NK-92 (cell line): Measurements from ENCODE around the gene RNU5B-1.

Experiments used
- DNase-seq: peaks from one replicate; lab custom pipeline; 2025; ENCODE audit not compliant: unreplicated experiment; lab: John Stamatoyannopoulos, UW

Gene RNU5B-1

GRCh38 chr15:65327651-65328393 lies 23.3 kb downstream of the RNU5B-1 start:
- no peak for DNase-seq

GRCh38 chr15:65328506-65329287 lies 24.2 kb downstream of the RNU5B-1 start:
- no peak for DNase-seq

- no peak for DNase-seq
These were observed 25.0 kb downstream of the RNU5B-1 start for GRCh38 chr15:65329288-65329983.

GRCh38 chr15:65329984-65330735 lies 25.7 kb downstream of the RNU5B-1 start:
- DNase-seq = no peak

GRCh38 chr15:65330934-65331645 lies 26.6 kb downstream of the RNU5B-1 start:
- no peak for DNase-seq

- no peak for DNase-seq
These were observed 27.3 kb downstream of the RNU5B-1 start for GRCh38 chr15:65331811-65332210.

- no peak for DNase-seq
These were observed 28.1 kb downstream of the RNU5B-1 start for GRCh38 chr15:65332391-65333147.

GRCh38 chr15:65333148-65333820 lies 28.8 kb downstream of the RNU5B-1 start:
- DNase-seq = no peak

GRCh38 chr15:65333856-65334255 lies 29.4 kb downstream of the RNU5B-1 start:
- no peak for DNase-seq

GRCh38 chr15:65334586-65335231 lies 30.2 kb downstream of the RNU5B-1 start:
- DNase-seq = no peak

GRCh38 chr15:65335278-65336055 lies 31.0 kb downstream of the RNU5B-1 start:
- no peak for DNase-seq

- no peak for DNase-seq
These were observed 32.3 kb downstream of the RNU5B-1 start for GRCh38 chr15:65336493-65337435.

- DNase-seq = no peak
These were observed 33.1 kb downstream of the RNU5B-1 start for GRCh38 chr15:65337436-65338070.

- no peak for DNase-seq
These were observed 33.9 kb downstream of the RNU5B-1 start for GRCh38 chr15:65338366-65338765.

- DNase-seq = no peak
These were observed 34.3 kb downstream of the RNU5B-1 start for GRCh38 chr15:65338823-65339222.

- DNase-seq = no peak
These were observed 34.9 kb downstream of the RNU5B-1 start for GRCh38 chr15:65339416-65339815.
